ENCODE data around the gene DYNAP.

Gene DYNAP

GRCh38 chr18:54590945-54591344 lies at the start of gene DYNAP:
DYNAP (plus strand) TSS chr18:54591245; CDS start chr18:54591283, 38 bp downstream.
- no peak for DNase-seq (ENCODE audit: low read depth)

GRCh38 chr18:54551590-54551989 lies 39.5 kb upstream of the DYNAP start:
- no peak for DNase-seq (ENCODE audit: low read depth)

GRCh38 chr18:54555286-54555685 lies 35.8 kb upstream of the DYNAP start:
- no peak for DNase-seq (ENCODE audit: low read depth)

- DNase-seq (ENCODE audit: low read depth) = no peak
Measured at GRCh38 chr18:54555996-54556395, 35.0 kb upstream of the DYNAP start.

- no peak for DNase-seq (ENCODE audit: low read depth)
Measured at GRCh38 chr18:54557958-54558357, 33.1 kb upstream of the DYNAP start.

- no peak for DNase-seq (ENCODE audit: low read depth)
Measured at GRCh38 chr18:54558609-54559585, 32.1 kb upstream of the DYNAP start.

GRCh38 chr18:54561706-54562267 lies 29.3 kb upstream of the DYNAP start:
- DNase-seq (ENCODE audit: low read depth) = no peak

GRCh38 chr18:54580202-54580729 lies 10.8 kb upstream of the DYNAP start:
- DNase-seq (ENCODE audit: low read depth) = no peak

- DNase-seq (ENCODE audit: low read depth) = no peak
Measured at GRCh38 chr18:54584065-54584464, 7.0 kb upstream of the DYNAP start.

- no peak for DNase-seq (ENCODE audit: low read depth)
Measured at GRCh38 chr18:54585743-54586142, 5.3 kb upstream of the DYNAP start.

GRCh38 chr18:54604211-54604610 lies 13.2 kb downstream of the DYNAP start:
- DNase-seq (ENCODE audit: low read depth) = no peak

- no peak for DNase-seq (ENCODE audit: low read depth)
Measured at GRCh38 chr18:54606835-54607212, 15.8 kb downstream of the DYNAP start.

- DNase-seq (ENCODE audit: low read depth) = no peak
Measured at GRCh38 chr18:54607213-54608027, 16.4 kb downstream of the DYNAP start.

- DNase-seq (ENCODE audit: low read depth) = no peak
Measured at GRCh38 chr18:54608028-54608642, 17.1 kb downstream of the DYNAP start.

- DNase-seq (ENCODE audit: low read depth) = no peak
Measured at GRCh38 chr18:54611816-54612215, 20.8 kb downstream of the DYNAP start.

- DNase-seq (ENCODE audit: low read depth) = no peak
Measured at GRCh38 chr18:54612237-54612636, 21.2 kb downstream of the DYNAP start.

GRCh38 chr18:54613174-54613573 lies 22.1 kb downstream of the DYNAP start:
- DNase-seq (ENCODE audit: low read depth) = no peak

GRCh38 chr18:54616220-54616848 lies 25.3 kb downstream of the DYNAP start:
- no peak for DNase-seq (ENCODE audit: low read depth)

- DNase-seq (ENCODE audit: low read depth) = no peak
Measured at GRCh38 chr18:54622084-54622483, 31.0 kb downstream of the DYNAP start.

- DNase-seq (ENCODE audit: low read depth) = no peak
Measured at GRCh38 chr18:54626779-54627178, 35.7 kb downstream of the DYNAP start.

- DNase-seq (ENCODE audit: low read depth) = no peak
Measured at GRCh38 chr18:54630963-54631362, 39.9 kb downstream of the DYNAP start.

Data from stimulated activated CD8-positive, alpha-beta memory T cell treated with anti-CD3 and anti-CD28 coated beads, Interleukin-12 subunit alpha, Interleukin-12 subunit beta, amount 100 ng/mL, for 1 hour (primary cell).